ENCODE results near the gene CFHR2.

Gene CFHR2

DNA sequence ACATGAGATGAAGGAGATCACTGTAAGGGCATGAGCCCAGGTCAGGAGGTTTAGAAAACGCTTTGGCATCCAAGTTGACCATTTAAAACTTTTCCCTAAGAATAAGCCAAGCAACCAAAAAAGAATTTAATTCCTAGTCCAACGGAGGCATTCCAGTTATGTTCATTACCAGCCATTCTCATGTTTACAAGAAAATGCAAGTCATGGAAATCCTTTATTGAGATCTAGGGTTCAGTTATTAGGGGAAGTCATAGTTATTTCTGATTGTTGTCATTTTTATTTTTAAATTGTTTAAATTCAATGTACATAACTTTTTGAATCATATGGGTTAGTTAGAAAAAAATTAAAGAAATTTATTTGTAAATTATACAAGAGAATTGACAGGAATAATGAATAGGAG, 58.3 kb downstream of the CFHR2 start:
- DNase-seq (ENCODE audit: low read depth), result no peak

DNA sequence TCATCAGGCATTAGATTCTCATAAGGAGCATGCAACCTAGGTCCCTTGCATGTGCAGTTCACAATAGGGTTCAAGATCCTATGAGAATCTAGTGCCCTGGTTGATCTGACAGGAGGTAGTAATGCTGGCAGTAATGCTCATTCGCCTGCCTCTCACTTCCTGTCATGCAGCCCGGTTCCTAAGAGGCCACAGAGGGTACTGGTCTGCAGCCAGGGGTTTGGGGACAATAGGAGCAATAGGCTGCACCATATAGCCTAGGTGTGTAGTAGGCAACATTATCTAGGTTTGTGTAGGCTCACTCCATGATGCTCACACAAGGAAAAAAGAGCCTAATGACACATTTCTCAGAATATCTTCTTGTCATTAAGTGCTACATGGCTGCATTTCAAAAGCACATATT, 59.6 kb downstream of the CFHR2 start:
- DNase-seq (ENCODE audit: low read depth), result no peak

DNA sequence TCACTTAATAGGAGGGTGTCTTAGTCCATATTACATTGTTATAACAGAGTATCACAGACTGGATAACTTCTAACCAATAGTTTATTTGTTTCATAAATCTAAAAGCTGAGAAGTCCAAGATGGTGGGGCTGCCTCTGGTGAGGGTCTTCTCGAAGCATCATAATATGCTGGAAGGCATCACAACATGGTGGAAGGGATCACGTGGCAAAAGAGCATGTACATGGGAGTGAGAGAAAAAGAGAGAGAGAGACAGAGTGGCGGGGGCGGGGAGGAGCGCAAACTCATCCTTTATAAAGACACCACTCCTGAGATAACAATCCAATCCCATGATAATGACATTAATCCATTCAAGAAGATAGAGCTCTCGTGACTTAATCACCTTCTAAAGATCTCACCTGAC, 65.3 kb downstream of the CFHR2 start:
- DNase-seq (ENCODE audit: low read depth), result no peak

Data from T follicular helper cell (primary cell).